GM12878 (cell line): ENCODE results near the gene ATG5. TPM values are rescaled to one million over a fixed set of nuclear protein-coding genes. Genes with fewer than 3 reads are reported as not detected.

Experiments
- ATAC-seq: fragments of 200-7000 bp; cut with Tn5 transposase; 3 replicates; pipeline ENCODE4 v1.9.1; 2020; ENCODE audit warnings: mild to moderate bottlenecking, moderate library complexity
- BruUV-seq: library from RNA; stranded (reverse); fragments of 400-500 nt; replicated peaks from 2 replicates; lab custom pipeline; 2021; lab: Mats Ljungman, UMichigan
- CTCF ChIA-PET: fragments of 300-600 bp; sonication (Branson Sonifier 250); formaldehyde crosslinking; extraction: SDS; loops from one replicate; lab custom pipeline; 2021; ENCODE audit warnings: inconsistent platforms; lab: Yijun Ruan, JAX
- POLR2A ChIA-PET: fragments of 350-600 bp; formaldehyde crosslinking; extraction: SDS; loops from one replicate; lab custom pipeline; 2021; ENCODE audit warnings: inconsistent platforms; lab: Charles Lee
- RAD21 ChIA-PET: fragments of 300-600 bp; sonication (Branson Sonifier 250); formaldehyde crosslinking; loops from one replicate; lab custom pipeline; 2023; ENCODE audit warnings: antibody characterized with exemption; ENCODE audit not compliant: unreplicated experiment; lab: Charles Lee
- SMC1A ChIA-PET: fragments of 300-600 bp; sonication (Branson Sonifier 250); formaldehyde crosslinking; loops from one replicate; lab custom pipeline; 2023; ENCODE audit not compliant: unreplicated experiment, uncharacterized antibody; lab: Charles Lee
- DNase-seq: peaks from one replicate; pipeline ENCODE4 v3.0.0-alpha.2; 2011; ENCODE audit warnings: low read depth, low spot score
- FAIRE-seq: peaks from 3 replicates; lab custom pipeline; 2011; peaks lifted over from hg19 to GRCh38; lab: Jason Lieb, UNC
- H2AFZ ChIP-seq: 2 replicates; pipeline ENCODE4 v1.6.0; 2011; ENCODE audit warnings: low read depth, low read length, control low read depth; ENCODE audit not compliant: control insufficient read depth
- H3K27ac ChIP-seq: 2 replicates; pipeline ENCODE4 v1.5.1; 2011; ENCODE audit warnings: control low read depth; ENCODE audit not compliant: control insufficient read depth, insufficient read depth
- H3K27me3 ChIP-seq, 2 experiments: replicated peaks in 1 of 2; 2 replicates each; pipeline versions ENCODE4 v1.6.0 to v1.6.1; 2011; ENCODE audit warnings: low read length in 1 of 2; ENCODE audit not compliant: control insufficient read depth in 2 of 2, insufficient read depth in 2 of 2
- H3K36me3 ChIP-seq, 2 experiments: 2 replicates each; pipeline ENCODE4 v1.5.1; 2011; ENCODE audit warnings: low read length in 1 of 2; ENCODE audit not compliant: control insufficient read depth in 2 of 2, insufficient read depth in 2 of 2
- H3K4me1 ChIP-seq: 2 replicates; pipeline ENCODE4 v1.6.1; 2011; ENCODE audit warnings: mild to moderate bottlenecking, low read length, moderate library complexity, mixed read lengths; ENCODE audit not compliant: control insufficient read depth, insufficient read depth
- H3K4me2 ChIP-seq: 2 replicates; pipeline ENCODE4 v1.6.0; 2011; ENCODE audit warnings: control low read depth; ENCODE audit not compliant: control insufficient read depth, insufficient read depth
- H3K4me3 ChIP-seq: fragments of 200-600 bp; sonication (generic); 2 replicates; pipeline ENCODE4 v1.5.1; 2016
- H3K79me2 ChIP-seq: 2 replicates; pipeline ENCODE4 v1.6.0; 2011; ENCODE audit warnings: low read length; ENCODE audit not compliant: control insufficient read depth, insufficient read depth
- H3K9ac ChIP-seq: 2 replicates; pipeline ENCODE4 v1.8.0; 2011; ENCODE audit warnings: low read length, control low read depth, mixed read lengths; ENCODE audit not compliant: control insufficient read depth, insufficient read depth
- H3K9me3 ChIP-seq: replicated peaks from 3 replicates; pipeline ENCODE4 v1.5.1; 2011; ENCODE audit warnings: mild to moderate bottlenecking, low read length; ENCODE audit not compliant: control insufficient read depth, insufficient read depth
- H4K20me1 ChIP-seq: 2 replicates; pipeline ENCODE4 v1.6.0; 2011; ENCODE audit not compliant: control insufficient read depth, insufficient read depth
- BACH1 ChIP-seq: fragments of 450-650 bp; IDR thresholded peaks from 2 replicates; pipeline ENCODE4 v1.6.1; 2017; ENCODE audit warnings: mild to moderate bottlenecking, borderline replicate concordance
- EP300 ChIP-seq, 2 experiments: fragments of 150-350 bp in 1 of 2; IDR thresholded peaks; 2 replicates each; pipeline ENCODE4 v1.6.1; 2011 to 2012; ENCODE audit warnings: low read depth in 2 of 2, low read length in 2 of 2, borderline replicate concordance in 1 of 2, improper control_type of control experiment in 1 of 2, inconsistent platforms in 1 of 2; ENCODE audit not compliant: control insufficient read depth in 1 of 2
- ESRRA ChIP-seq: IDR thresholded peaks from 2 replicates; pipeline ENCODE4 v1.6.1; 2012; ENCODE audit warnings: mild to moderate bottlenecking, low read length, improper control_type of control experiment
- KLF5 ChIP-seq: fragments of 450-650 bp; IDR thresholded peaks from 2 replicates; pipeline ENCODE4 v1.6.1; 2014; ENCODE audit warnings: mild to moderate bottlenecking; ENCODE audit not compliant: partially characterized antibody
- MLLT1 ChIP-seq: fragments of 450-650 bp; IDR thresholded peaks from 2 replicates; pipeline ENCODE4 v1.6.1; 2016; ENCODE audit warnings: mild to moderate bottlenecking
- PRDM15 ChIP-seq: fragments of 450-650 bp; formaldehyde crosslinking; IDR thresholded peaks from 2 replicates; pipeline ENCODE4 v1.4.0; 2020; ENCODE audit warnings: mild to moderate bottlenecking, moderate library complexity
- RCOR1 ChIP-seq: conservative IDR thresholded peaks from 2 replicates; pipeline ENCODE4 v1.6.1; 2012; ENCODE audit warnings: low read depth, low read length, improper control_type of control experiment
- SUPT20H ChIP-seq: IDR thresholded peaks from 2 replicates; pipeline ENCODE4 v1.6.1; 2011; ENCODE audit warnings: low read depth, mild to moderate bottlenecking, low read length, moderate library complexity, borderline replicate concordance; ENCODE audit not compliant: control insufficient read depth
- USF1 ChIP-seq: IDR thresholded peaks from 2 replicates; pipeline ENCODE4 v1.6.1; 2011; ENCODE audit warnings: borderline replicate concordance, low read depth, mild to moderate bottlenecking, moderate library complexity, mixed read lengths, low read length; ENCODE audit not compliant: insufficient read depth; ENCODE audit errors: extremely low read length
- USF2 ChIP-seq: IDR thresholded peaks from 2 replicates; pipeline ENCODE4 v1.6.1; 2011; ENCODE audit warnings: low read depth, low read length, improper control_type of control experiment, borderline replicate concordance
- WGBS: methylation state at CpG from one replicate; pipeline ENCODE4 v1.1.6; 2016; ENCODE audit warnings: low lambda C conversion rate; ENCODE audit not compliant: insufficient replicate concordance, insufficient coverage; ENCODE audit errors: missing lambda C conversion rate; 5-methylcytosine and 5-hydroxymethylcytosine counted together
- in situ Hi-C: fragments of 300-500 bp; cut with MboI; formaldehyde crosslinking; loops from 9 replicates; pipeline ENCODE4 v1.14.3; 2018; ENCODE audit warnings: mixed read lengths
- intact Hi-C: fragments of 100-400 bp; cut with micrococcal nuclease; formaldehyde crosslinking; loops from one replicate; pipeline ENCODE4 v1.14.2; 2022; ENCODE audit not compliant: unreplicated experiment
- polyA plus RNA-seq, 11 experiments: library from polyadenylated mRNA; depleted of rRNA in 4 of 11; unstranded in 6 of 11; stranded (reverse) in 5 of 11; fragments of >200 nt; fragmentation: Nextera tagmentation in 4 of 11; fragmentation: Illumina TruSeq in 1 of 11; extraction: Ambion mirVana in 4 of 11; extraction: Trizol in 1 of 11; gene quantifications; 1 replicate in 1 of 11; 2 replicates in 10 of 11; pipeline versions ENCODE4 v1.2.1 to v1.2.3, GENCODE V29; 2011 to 2016; ENCODE audit warnings: inconsistent platforms in 2 of 11, missing spikeins in 2 of 11, low read depth in 1 of 11
- total RNA-seq, 4 experiments: library from RNA; depleted of rRNA in 3 of 4; stranded (reverse); fragments of >200 nt in 3 of 4; fragmentation: Illumina TruSeq in 1 of 4; extraction: Trizol in 1 of 4; gene quantifications; 2 replicates each; pipeline versions ENCODE4 v1.2.1 to v1.2.3, GENCODE V29; 2013 to 2021

Gene ATG5
- total and polyA plus RNA-seq, 10 of the 15 experiments (the other 5 are each of a cell fraction or from before 2014, with no cell fraction given): 12.9 to 51.8 (median 23.9) TPM

GRCh38 chr6:106286746-106287145 lies 38.8 kb downstream of the ATG5 start:
- no peaks in the 10 kb centered on the region for H3K4me1 ChIP-seq
- H3K9ac ChIP-seq: no peak overlapping the region
- WGBS: 100% methylated on average over 1 of the region's 1 CpG
- CTCF ChIA-PET: interaction anchor here (0.9 to 4.4 kb wide), 4 partner anchors 10 to 16 kb away, joined by 4 to 11 read pairs (median 5); no protein-coding TSS in a partner anchor
- no peaks in the 10 kb centered on the region for H3K36me3 ChIP-seq
- no peak overlapping the region for H3K4me2 ChIP-seq
- in situ Hi-C loops (loop anchor here (25.0 kb wide), 1 partner anchor 1199 kb away; no protein-coding TSS in a partner anchor), intact Hi-C loops (no loop called here)
- FAIRE-seq (no peak), DNase-seq (no peak), ATAC-seq (no peak)
- H3K79me2 ChIP-seq: no peaks in the 10 kb centered on the region
- no peak overlapping the region for H2AFZ ChIP-seq
- H3K9me3 ChIP-seq: peaks cover 2% of the 10 kb centered on the region; the same call in 2 of the 3 replicates
- no peak overlapping the region for H3K27ac ChIP-seq
- no peak overlapping the region for H3K4me3 ChIP-seq
- POLR2A ChIA-PET: interaction anchor here (0.5 kb wide), 2 partner anchors 79 to 164 kb away, joined by 3 to 4 read pairs; no protein-coding TSS in a partner anchor
- SMC1A ChIA-PET: interaction anchor here (0.6 to 1.6 kb wide), 10 partner anchors 8 to 1152 kb away, joined by 3 to 5 read pairs (median 3); no protein-coding TSS in a partner anchor
- RAD21 ChIA-PET: interaction anchor here (0.6 kb wide), 2 partner anchors 800 to 823 kb away, joined by 3 read pairs; no protein-coding TSS in a partner anchor
- no peaks in the 10 kb centered on the region for H3K27me3 ChIP-seq
- BruUV-seq: no TSS peak
- no peaks in the 10 kb centered on the region for H4K20me1 ChIP-seq
- TF ChIP-seq USF1: no peak
- no peak for TF ChIP-seq KLF5
- no peak for TF ChIP-seq BACH1
- no peak for TF ChIP-seq RCOR1
- TF ChIP-seq EP300 (IDR thresholded peaks at IDR 0.05; ENCODE audit: borderline replicate concordance in 1 of 2, control insufficient read depth in 1 of 2, low read depth in 2 of 2, low read length in 2 of 2): no peak
- TF ChIP-seq USF2: no peak
- TF ChIP-seq SUPT20H: no peak
- no peak for TF ChIP-seq ESRRA
- no peak for TF ChIP-seq PRDM15 (CRISPR knock-in tag)
- TF ChIP-seq MLLT1: no peak
